LNCaP clone FGC (cell line): Measurements from ENCODE around the gene CLIC5.
A peak's percentile ranks its signal among the peaks of the same experiment; 100 is the strongest.

Source experiments
- DNase-seq: peaks from one replicate; pipeline ENCODE4 v3.0.0-alpha.2; 2011; ENCODE audit warnings: low read depth
- H3K4me3 ChIP-seq: 2 replicates; pipeline ENCODE4 v1.5.1; 2011; ENCODE audit warnings: mild to moderate bottlenecking, low read depth, low read length, control low read depth
- TF ChIP-seq, protein P1 (sequence below): IDR thresholded peaks from 2 replicates; pipeline ENCODE4 v1.5.1; 2012; ENCODE audit warnings: mild to moderate bottlenecking; ENCODE audit not compliant: control insufficient read depth, insufficient read depth; ENCODE audit errors: extremely low read depth

Gene CLIC5

DNA sequence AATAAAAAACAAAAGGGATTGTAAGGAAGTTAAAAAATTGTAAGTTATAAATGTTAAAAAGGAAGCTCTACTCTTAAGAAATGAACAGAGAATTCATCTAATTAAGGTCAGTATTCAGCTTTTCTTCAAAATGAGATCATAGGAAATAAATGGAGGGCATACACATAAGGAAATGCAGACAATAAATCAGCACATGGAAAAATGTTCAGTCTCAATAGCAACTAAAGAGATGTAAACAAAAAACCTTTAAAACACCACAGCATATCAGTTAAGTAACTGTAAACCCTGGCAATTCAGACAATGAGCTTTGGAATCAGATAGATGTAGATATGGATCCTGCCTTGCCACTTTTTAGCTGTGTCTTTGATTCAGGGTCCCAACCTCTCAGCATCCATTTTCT is 24.0 kb upstream of the CLIC5 start:
- TF ChIP-seq, protein P1, sequence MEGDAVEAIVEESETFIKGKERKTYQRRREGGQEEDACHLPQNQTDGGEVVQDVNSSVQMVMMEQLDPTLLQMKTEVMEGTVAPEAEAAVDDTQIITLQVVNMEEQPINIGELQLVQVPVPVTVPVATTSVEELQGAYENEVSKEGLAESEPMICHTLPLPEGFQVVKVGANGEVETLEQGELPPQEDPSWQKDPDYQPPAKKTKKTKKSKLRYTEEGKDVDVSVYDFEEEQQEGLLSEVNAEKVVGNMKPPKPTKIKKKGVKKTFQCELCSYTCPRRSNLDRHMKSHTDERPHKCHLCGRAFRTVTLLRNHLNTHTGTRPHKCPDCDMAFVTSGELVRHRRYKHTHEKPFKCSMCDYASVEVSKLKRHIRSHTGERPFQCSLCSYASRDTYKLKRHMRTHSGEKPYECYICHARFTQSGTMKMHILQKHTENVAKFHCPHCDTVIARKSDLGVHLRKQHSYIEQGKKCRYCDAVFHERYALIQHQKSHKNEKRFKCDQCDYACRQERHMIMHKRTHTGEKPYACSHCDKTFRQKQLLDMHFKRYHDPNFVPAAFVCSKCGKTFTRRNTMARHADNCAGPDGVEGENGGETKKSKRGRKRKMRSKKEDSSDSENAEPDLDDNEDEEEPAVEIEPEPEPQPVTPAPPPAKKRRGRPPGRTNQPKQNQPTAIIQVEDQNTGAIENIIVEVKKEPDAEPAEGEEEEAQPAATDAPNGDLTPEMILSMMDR, result no peak
- no peak for DNase-seq
- no peak overlapping the region for H3K4me3 ChIP-seq

DNA sequence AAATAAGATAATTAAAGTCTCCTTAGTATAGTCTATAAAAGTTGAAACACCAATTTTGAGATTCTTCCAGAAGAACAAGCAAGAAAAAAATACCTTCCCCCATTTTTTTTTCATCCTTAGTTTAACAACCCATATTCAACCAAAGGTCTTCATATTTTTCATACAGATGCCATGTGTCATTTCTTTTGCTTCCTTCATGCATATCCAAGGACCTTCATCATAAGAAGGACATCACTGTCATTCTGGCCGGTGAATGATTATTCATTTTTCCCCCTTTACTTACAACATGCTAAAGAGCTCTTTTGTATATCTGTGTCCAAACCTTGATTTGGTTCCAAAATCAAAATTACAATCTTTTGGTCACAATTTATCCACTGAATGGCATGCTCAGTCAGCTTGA is 21.3 kb upstream of the CLIC5 start:
- no peak overlapping the region for H3K4me3 ChIP-seq
- TF ChIP-seq, protein P1, result no peak
- no peak for DNase-seq

DNA sequence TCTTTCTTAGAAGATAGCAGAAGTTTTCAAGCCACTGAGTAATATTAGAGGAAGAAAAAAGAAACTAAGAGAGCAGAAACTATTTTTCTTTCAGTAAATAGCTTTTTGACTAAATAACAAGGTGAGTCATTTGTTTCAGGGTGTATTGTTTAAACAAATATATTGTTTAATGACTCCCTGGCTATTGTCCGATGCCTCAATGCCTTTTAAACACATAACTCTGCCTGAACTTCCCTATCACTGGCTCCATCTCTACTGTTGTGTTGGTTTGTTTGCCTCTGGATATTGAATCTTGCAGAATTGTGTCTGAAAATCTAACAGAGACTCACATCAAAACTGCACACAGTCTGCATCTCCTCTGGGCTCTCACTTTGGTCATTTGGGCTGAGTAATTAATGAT is 19.6 kb upstream of the CLIC5 start:
- TF ChIP-seq, protein P1, result no peak
- peak; percentile 47 for DNase-seq
- H3K4me3 ChIP-seq, result no peak overlapping the region

DNA sequence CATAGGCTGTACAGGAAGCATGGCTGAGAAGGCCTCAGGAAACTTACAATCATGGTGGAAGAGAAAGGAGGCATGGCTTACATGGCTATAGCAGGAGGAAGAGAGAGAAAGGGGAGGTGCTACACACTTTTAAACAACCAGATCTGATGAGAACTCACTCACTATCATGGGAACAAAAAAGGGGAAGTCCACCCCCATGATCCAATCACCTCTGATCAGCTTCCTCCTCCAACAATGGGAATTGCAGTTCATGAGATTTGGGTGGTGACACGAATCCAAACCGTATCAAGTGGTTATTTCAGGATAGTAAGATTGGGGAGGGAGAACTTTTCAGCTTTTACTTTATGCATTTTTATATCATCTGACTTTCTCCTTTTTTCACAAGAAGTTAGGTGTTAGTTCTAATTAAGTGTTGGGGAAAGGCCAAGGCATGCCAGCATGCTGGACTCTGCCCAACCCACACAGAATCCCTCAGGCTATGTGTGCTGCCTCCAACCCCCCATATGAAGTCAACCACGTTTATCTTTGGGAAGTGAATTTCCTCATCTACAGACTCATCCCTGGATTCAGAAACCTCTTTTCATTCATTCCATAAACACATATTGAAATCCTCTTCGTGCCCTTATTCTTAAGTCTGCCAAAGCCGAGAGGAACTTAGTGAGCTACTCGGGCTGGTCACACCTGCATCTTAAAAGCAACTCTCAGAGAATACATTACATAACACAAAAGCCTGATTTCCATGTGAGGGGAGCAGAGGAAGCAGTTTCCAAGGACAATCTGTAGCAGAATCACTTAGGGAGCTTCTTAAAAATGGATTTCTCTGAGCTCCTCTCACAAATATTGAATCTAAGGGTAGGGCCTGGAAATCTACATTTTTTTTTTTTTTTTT is 16.7 kb upstream of the CLIC5 start:
- no peak for DNase-seq
- TF ChIP-seq, protein P1, result no peak

DNA sequence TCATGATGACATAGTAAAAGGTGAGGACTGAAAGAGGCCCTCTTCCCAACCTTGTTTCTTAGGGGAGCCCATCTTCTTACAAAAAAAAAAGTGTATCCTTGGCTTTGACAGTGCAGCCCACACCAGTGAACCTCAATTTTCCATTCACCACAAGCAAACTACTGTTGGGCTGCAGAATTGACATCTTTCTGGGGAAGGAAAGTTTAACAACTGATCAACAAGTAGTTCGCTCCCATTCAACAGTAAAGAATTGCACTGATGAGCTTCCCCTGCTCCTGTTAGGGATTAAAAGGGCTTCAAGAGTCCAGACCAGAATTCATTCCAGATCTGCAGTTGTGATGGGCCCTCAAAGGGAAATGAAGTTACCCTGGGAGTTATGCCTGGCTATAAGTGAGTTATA is 13.9 kb upstream of the CLIC5 start:
- no peak for DNase-seq
- TF ChIP-seq, protein P1, result no peak
- no peak overlapping the region for H3K4me3 ChIP-seq

More for the DNA sequence above, 16.7 kb upstream of the CLIC5 start:
- no peak overlapping the region for H3K4me3 ChIP-seq

DNA sequence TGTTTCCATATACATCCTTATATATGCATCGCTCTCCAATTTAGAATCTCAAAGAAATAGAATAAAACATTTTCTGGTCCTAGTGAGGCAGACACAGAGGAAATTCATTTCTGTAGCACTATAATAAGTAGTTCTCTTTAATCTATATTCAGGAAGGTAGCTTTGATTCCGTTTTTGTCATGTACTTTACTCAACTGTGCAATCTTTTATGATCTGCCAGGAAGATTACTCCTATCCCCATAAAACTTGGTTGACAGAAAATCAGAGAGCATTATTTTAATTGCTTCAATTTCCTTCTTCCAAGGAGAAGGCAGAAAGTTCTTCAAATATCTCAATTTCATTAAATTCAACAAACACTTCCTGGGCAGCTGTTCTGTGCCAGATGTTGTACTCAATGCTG is 10.6 kb upstream of the CLIC5 start:
- TF ChIP-seq, protein P1, result no peak
- H3K4me3 ChIP-seq, result no peak overlapping the region
- no peak for DNase-seq

DNA sequence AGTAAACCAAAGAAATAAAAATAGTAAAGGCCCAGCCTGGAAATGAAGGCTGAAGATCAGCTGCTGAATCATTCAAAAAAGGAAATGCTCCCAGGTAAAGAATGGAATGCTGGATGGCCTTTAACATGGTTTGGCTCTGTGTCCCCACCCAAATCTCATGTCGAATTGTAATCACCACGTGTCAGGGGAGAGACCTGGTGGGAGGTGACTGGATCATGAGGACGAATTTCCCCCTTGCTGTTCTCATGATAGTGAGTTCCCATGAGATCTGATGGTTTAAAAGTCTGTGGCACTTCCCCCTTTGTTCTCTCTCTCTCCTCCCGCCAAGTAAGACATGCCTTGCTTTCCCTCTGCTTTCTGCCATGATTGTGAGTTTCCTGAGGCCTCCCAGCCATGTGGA is 9.9 kb upstream of the CLIC5 start:
- DNase-seq, result no peak
- no peak overlapping the region for H3K4me3 ChIP-seq
- TF ChIP-seq, protein P1, result no peak
